NT2/D1 (cell line): ENCODE measurements around the gene NKAIN2.

Experiments used
- DNase-seq: peaks from one replicate; pipeline ENCODE4 v3.0.0-alpha.2; 2011; ENCODE audit warnings: low read depth, low spot score
- H3K27me3 ChIP-seq: 2 replicates; pipeline ENCODE4 v1.6.0; 2011; ENCODE audit warnings: mild to moderate bottlenecking; ENCODE audit not compliant: insufficient read length, insufficient read depth
- H3K36me3 ChIP-seq: 2 replicates; pipeline ENCODE4 v1.6.1; 2011; ENCODE audit warnings: mild to moderate bottlenecking, low read length, mixed read lengths; ENCODE audit not compliant: insufficient read depth, insufficient read length
- H3K4me1 ChIP-seq: 2 replicates; pipeline ENCODE4 v1.5.1; 2011; ENCODE audit not compliant: insufficient read depth, insufficient read length
- H3K4me3 ChIP-seq: 2 replicates; pipeline ENCODE4 v1.5.1; 2011; ENCODE audit warnings: low read depth; ENCODE audit not compliant: insufficient read length
- H3K9ac ChIP-seq: 2 replicates; pipeline ENCODE4 v1.6.0; 2011; ENCODE audit warnings: low read depth; ENCODE audit not compliant: insufficient read length
- H3K9me3 ChIP-seq: 2 replicates; pipeline ENCODE4 v1.5.1; 2011; ENCODE audit warnings: mild to moderate bottlenecking, low read length; ENCODE audit not compliant: insufficient read depth
- SUZ12 ChIP-seq: IDR thresholded peaks from 2 replicates; pipeline ENCODE4 v1.6.1; 2011; ENCODE audit not compliant: insufficient read length, insufficient read depth; ENCODE audit errors: extremely low read depth
- YY1 ChIP-seq: IDR thresholded peaks from 2 replicates; pipeline ENCODE4 v1.6.1; 2011; ENCODE audit not compliant: insufficient read length, insufficient read depth
- ZNF274 ChIP-seq: IDR thresholded peaks from 2 replicates; pipeline ENCODE4 v1.6.1; 2011; ENCODE audit warnings: mild to moderate bottlenecking, low read depth, low read length

Gene NKAIN2

DNA sequence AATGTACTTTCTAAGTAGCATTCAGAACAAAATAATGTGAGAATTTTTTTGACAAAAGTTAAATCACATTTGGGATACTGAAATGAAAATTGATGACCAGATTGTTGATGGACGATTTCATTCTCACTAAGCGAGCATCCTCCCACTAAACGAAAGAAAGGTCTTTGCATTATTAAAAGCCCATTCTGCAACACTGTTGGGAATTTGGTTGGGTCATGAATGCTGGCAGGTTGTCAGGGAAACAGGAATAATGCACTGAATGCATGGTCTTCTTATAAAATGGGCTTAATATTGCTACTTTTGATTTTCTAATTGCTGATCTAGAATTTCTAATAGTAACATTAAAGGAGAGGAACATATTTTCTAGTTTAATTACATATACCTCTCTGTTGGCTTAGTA lies 229.8 kb downstream of the NKAIN2 start:
- Histone ChIP-seq H3K9ac (no peak overlapping the region), H3K36me3 (no peaks in the 10 kb centered on the region), H3K9me3 (no peaks in the 10 kb centered on the region), H3K4me1 (no peaks in the 10 kb centered on the region), H3K4me3 (no peak overlapping the region), H3K27me3 (no peaks in the 10 kb centered on the region)
- no peak for DNase-seq
- TF ChIP-seq YY1 (no peak), SUZ12 (no peak), ZNF274 (no peak)

GRCh38 chr6:124036384-124036783 lies 232.7 kb downstream of the NKAIN2 start:
- no peaks in the 10 kb centered on the region for H3K4me1 ChIP-seq
- TF ChIP-seq ZNF274 (no peak), YY1 (no peak), SUZ12 (no peak)
- DNase-seq, result no peak
- H3K36me3 ChIP-seq, result no peaks in the 10 kb centered on the region
- no peak overlapping the region for H3K4me3 ChIP-seq
- H3K27me3 ChIP-seq, result no peaks in the 10 kb centered on the region
- no peaks in the 10 kb centered on the region for H3K9me3 ChIP-seq
- H3K9ac ChIP-seq, result no peak overlapping the region

DNA sequence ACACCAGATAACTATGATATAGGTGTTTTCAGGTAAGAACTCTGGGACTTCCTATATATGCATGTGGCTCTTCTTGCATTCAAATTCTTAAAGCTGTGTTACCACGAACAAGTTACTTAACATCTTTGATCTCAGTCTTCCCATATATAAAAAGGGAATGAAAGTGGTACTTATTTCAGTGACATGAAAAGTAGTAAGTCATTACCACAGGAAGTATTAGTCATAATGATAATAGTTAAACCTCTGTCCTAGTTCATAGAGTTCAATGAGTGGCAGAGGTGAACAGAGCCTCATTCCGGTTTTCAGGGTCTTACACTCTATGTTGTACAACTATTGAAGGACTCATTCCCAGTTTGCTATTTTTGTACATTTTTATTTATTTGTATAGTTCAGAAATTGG lies 237.0 kb downstream of the NKAIN2 start:
- no peak for TF ChIP-seq SUZ12
- no peak for TF ChIP-seq ZNF274
- TF ChIP-seq YY1, result no peak
- Histone ChIP-seq H3K4me1 (no peaks in the 10 kb centered on the region), H3K36me3 (no peaks in the 10 kb centered on the region), H3K9ac (no peak overlapping the region), H3K9me3 (no peaks in the 10 kb centered on the region), H3K27me3 (no peaks in the 10 kb centered on the region), H3K4me3 (no peak overlapping the region)
- no peak for DNase-seq

DNA sequence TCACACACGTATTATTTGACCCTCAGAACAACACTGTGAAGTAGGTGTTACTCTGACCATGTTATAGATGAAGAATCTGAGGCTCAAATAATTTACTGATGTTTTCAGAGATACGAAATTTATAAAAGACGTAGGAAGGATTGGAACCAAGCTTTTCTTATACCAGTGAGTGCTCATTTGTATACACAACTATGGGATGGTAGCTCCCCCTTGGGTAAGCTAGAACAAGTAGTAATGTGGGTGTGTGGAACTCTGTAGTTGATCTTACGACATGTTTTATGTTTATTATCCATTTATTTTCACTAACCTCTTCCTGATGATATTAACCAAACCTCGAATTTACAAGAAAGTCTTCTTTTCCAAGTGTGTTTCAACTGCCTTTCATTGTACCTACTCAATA lies 248.5 kb downstream of the NKAIN2 start:
- no peaks in the 10 kb centered on the region for H3K27me3 ChIP-seq
- no peak for DNase-seq
- no peaks in the 10 kb centered on the region for H3K9me3 ChIP-seq
- H3K36me3 ChIP-seq, result no peaks in the 10 kb centered on the region
- TF ChIP-seq SUZ12 (no peak), YY1 (no peak), ZNF274 (no peak)
- H3K4me1 ChIP-seq, result no peaks in the 10 kb centered on the region
- no peak overlapping the region for H3K9ac ChIP-seq
- H3K4me3 ChIP-seq, result no peak overlapping the region

- no peaks in the 10 kb centered on the region for H3K9me3 ChIP-seq
- H3K4me3 ChIP-seq, result no peak overlapping the region
- no peaks in the 10 kb centered on the region for H3K36me3 ChIP-seq
- H3K4me1 ChIP-seq, result no peaks in the 10 kb centered on the region
- no peaks in the 10 kb centered on the region for H3K27me3 ChIP-seq
- no peak overlapping the region for H3K9ac ChIP-seq
- TF ChIP-seq ZNF274 (no peak), YY1 (no peak), SUZ12 (no peak)
- no peak for DNase-seq
Measured at GRCh38 chr6:124053315-124053714, 249.7 kb downstream of the NKAIN2 start.

DNA sequence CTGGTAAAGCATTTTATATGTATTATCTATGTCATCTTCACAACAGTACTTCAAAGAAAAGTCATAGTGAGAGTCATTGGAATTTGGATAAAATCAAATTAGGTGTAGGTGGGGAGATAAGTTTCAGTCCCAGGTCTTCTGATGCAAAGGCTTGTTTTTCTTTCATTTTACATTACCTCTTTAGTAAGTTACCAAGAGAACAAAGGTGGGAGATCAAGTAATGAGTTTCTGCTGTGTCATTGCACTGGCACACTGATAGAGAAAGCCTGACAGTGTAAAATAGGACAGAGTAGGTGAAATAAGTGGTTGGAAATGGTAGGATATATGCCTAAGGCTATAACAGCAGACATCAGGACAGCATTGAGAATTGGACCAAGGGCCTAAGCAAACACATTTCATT lies 250.4 kb downstream of the NKAIN2 start:
- TF ChIP-seq ZNF274 (no peak), SUZ12 (no peak), YY1 (no peak)
- Histone ChIP-seq H3K9me3 (no peaks in the 10 kb centered on the region), H3K4me1 (no peaks in the 10 kb centered on the region), H3K27me3 (no peaks in the 10 kb centered on the region), H3K9ac (no peak overlapping the region), H3K4me3 (no peak overlapping the region), H3K36me3 (no peaks in the 10 kb centered on the region)
- DNase-seq, result no peak

DNA sequence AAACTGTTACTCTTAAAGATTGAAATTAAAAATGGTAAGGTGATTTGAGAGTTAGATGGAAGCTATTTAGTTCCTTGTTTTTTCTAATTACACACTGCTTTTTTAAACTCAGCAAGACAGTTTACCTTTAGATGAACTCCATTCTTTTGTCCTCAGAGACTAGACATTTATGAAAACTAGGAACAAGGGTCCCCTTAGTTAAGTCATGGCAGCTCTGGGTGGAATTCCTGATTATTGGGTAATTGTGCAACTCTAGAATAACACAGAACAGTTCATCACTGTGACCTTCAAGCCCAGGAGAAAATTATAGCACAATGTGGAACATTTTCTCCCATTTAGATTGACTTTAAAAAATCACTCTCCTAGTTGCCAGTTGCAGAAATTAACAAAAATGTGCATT lies 251.7 kb downstream of the NKAIN2 start:
- Histone ChIP-seq H3K4me1 (no peaks in the 10 kb centered on the region), H3K9me3 (no peaks in the 10 kb centered on the region), H3K9ac (no peak overlapping the region), H3K27me3 (no peaks in the 10 kb centered on the region), H3K4me3 (no peak overlapping the region), H3K36me3 (no peaks in the 10 kb centered on the region)
- TF ChIP-seq SUZ12 (no peak), YY1 (no peak), ZNF274 (no peak)
- DNase-seq, result no peak

- no peak for DNase-seq
- TF ChIP-seq SUZ12, result no peak
- TF ChIP-seq YY1, result no peak
- TF ChIP-seq ZNF274, result no peak
- no peaks in the 10 kb centered on the region for H3K27me3 ChIP-seq
- H3K9me3 ChIP-seq, result no peaks in the 10 kb centered on the region
- no peak overlapping the region for H3K9ac ChIP-seq
- no peaks in the 10 kb centered on the region for H3K36me3 ChIP-seq
- no peaks in the 10 kb centered on the region for H3K4me1 ChIP-seq
- H3K4me3 ChIP-seq, result no peak overlapping the region
Measured at GRCh38 chr6:124055963-124056362, 252.3 kb downstream of the NKAIN2 start.
